Right cardiac atrium (tissue), 5 donors: Measurements from ENCODE around the gene PKM. TPM values are rescaled to one million over a fixed set of nuclear protein-coding genes. Genes with fewer than 3 reads are reported as not detected.
A peak's percentile ranks its signal among the peaks of the same experiment; 100 is the strongest.

Experiments
- ATAC-seq, 2 donors: fragments of 200-7000 bp; cut with Tn5 transposase; one replicate each; pipeline versions ENCODE4 v1.8.0 to v1.9.1; 2020; ENCODE audit warnings: moderate library complexity in 2 of 2, mild to moderate bottlenecking in 1 of 2
- DNase-seq, 3 donors: peaks; one replicate each; pipeline ENCODE4 v3.0.0-alpha.2; 2020
- H3K27ac ChIP-seq: one replicate; pipeline ENCODE4 v1.5.1; 2013; ENCODE audit warnings: mild to moderate bottlenecking, low read length, control low read depth, moderate library complexity
- H3K27me3 ChIP-seq: one replicate; pipeline ENCODE4 v1.6.1; 2013; ENCODE audit not compliant: control insufficient read depth, insufficient read depth
- H3K4me1 ChIP-seq: one replicate; pipeline ENCODE4 v1.6.1; 2013; ENCODE audit warnings: low read length; ENCODE audit not compliant: control insufficient read depth, insufficient read depth
- H3K4me3 ChIP-seq: one replicate; pipeline ENCODE4 v1.5.1; 2013; ENCODE audit warnings: low read length, control low read depth
- H3K9me3 ChIP-seq: one replicate; pipeline ENCODE4 v1.6.1; 2013; ENCODE audit warnings: low read length; ENCODE audit not compliant: control insufficient read depth
- WGBS: extraction: QIAGEN DNeasy Blood & Tissue Kit; methylation state at CpG from one replicate; pipeline ENCODE4 v1.1.7; 2013; 5-methylcytosine and 5-hydroxymethylcytosine counted together
- intact Hi-C, 4 donors: fragments of 100-400 bp; cut with DNase I; formaldehyde crosslinking; loops; one replicate each; pipeline versions ENCODE4 v1.11.0 to v1.14.0; 2022 to 2023
- polyA plus RNA-seq: library from polyadenylated mRNA; stranded (reverse); fragments of 200-250 nt; gene quantifications from one replicate; pipeline ENCODE4 v1.2.3, GENCODE V29; 2013
- total RNA-seq, 4 donors: library from RNA; stranded (reverse); fragmentation: NEBNext Ultra II Directional; extraction: Animal tissue kit (Norgen Biotek cat#: 25700); gene quantifications; one replicate each; pipeline ENCODE4 v1.2.1, GENCODE V29; 2021
- donor health status: healthy with polysubstance abuse.
- donor health status: DM: no; HTN: yes; CAD: no.
- donor health status: DM: no; HTN: no; CAD: no.
- donor health status: DM: no; HTN: yes; CAD: no; lungs with severe emphysema.
- donor health status: DM: yes; HTN: yes; CAD: no.

The PKM gene
- total and polyA plus RNA-seq, 5 donors: 822 to 1,102 (median 988) TPM

GRCh38 chr15:72222393-72222792 is 8.6 kb downstream of the PKM start:
- Histone ChIP-seq H3K4me3 (no peak overlapping the region), H3K27ac (peak overlapping the region; percentile 25), H3K4me1 (peaks cover 27% of the 10 kb centered on the region), H3K9me3 (no peaks in the 10 kb centered on the region), H3K27me3 (no peaks in the 10 kb centered on the region)
- peak; percentile 57 to 74 (median 73) for DNase-seq
- ATAC-seq: peak; percentile 77 to 79
- WGBS: 70% methylated on average over 4 of the region's 4 CpGs
- intact Hi-C loops: no loop called here

GRCh38 chr15:72220687-72221086 is 10.3 kb downstream of the PKM start:
- WGBS: 46% methylated on average over 1 of the region's 1 CpG
- no peak for ATAC-seq
- intact Hi-C loops: no loop called here
- H3K27me3 ChIP-seq: no peaks in the 10 kb centered on the region
- no peak overlapping the region for H3K4me3 ChIP-seq
- no peaks in the 10 kb centered on the region for H3K9me3 ChIP-seq
- peaks cover 20% of the 10 kb centered on the region for H3K4me1 ChIP-seq
- peak overlapping the region; percentile 48 for H3K27ac ChIP-seq
- no peak for DNase-seq

GRCh38 chr15:72217216-72217615 is 13.8 kb downstream of the PKM start:
- 77% methylated on average over 4 of the region's 4 CpGs for WGBS
- Histone ChIP-seq H3K4me1 (peaks cover 12% of the 10 kb centered on the region), H3K9me3 (no peaks in the 10 kb centered on the region), H3K27me3 (no peaks in the 10 kb centered on the region), H3K27ac (no peak overlapping the region), H3K4me3 (no peak overlapping the region)
- intact Hi-C loops: no loop called here
- no peak for ATAC-seq
- no peak for DNase-seq

GRCh38 chr15:72216079-72216478 is 14.9 kb downstream of the PKM start:
- H3K9me3 ChIP-seq: no peaks in the 10 kb centered on the region
- ATAC-seq (no peak), DNase-seq (no peak)
- no peak overlapping the region for H3K27ac ChIP-seq
- H3K4me3 ChIP-seq: no peak overlapping the region
- H3K27me3 ChIP-seq: no peaks in the 10 kb centered on the region
- peaks cover 10% of the 10 kb centered on the region for H3K4me1 ChIP-seq
- 82% methylated on average over 1 of the region's 1 CpG for WGBS
- intact Hi-C loops: no loop called here

GRCh38 chr15:72207558-72208085 is 23.4 kb downstream of the PKM start:
- intact Hi-C loops: loop anchor here in 1 of 4 donors (10.0 kb wide), 1 partner anchor 67 kb away; the partner anchor contains the start of gene PARP6
- no peak for DNase-seq
- H3K27ac ChIP-seq: no peak overlapping the region
- no peaks in the 10 kb centered on the region for H3K27me3 ChIP-seq
- H3K4me3 ChIP-seq: no peak overlapping the region
- H3K9me3 ChIP-seq: no peaks in the 10 kb centered on the region
- no peak for ATAC-seq
- peaks cover 11% of the 10 kb centered on the region for H3K4me1 ChIP-seq

- WGBS: 86% methylated on average over 5 of the region's 5 CpGs
- ATAC-seq: no peak
- no peak for DNase-seq
- H3K9me3 ChIP-seq: no peaks in the 10 kb centered on the region
- H3K4me3 ChIP-seq: no peak overlapping the region
- H3K27me3 ChIP-seq: no peaks in the 10 kb centered on the region
- peaks cover 16% of the 10 kb centered on the region for H3K4me1 ChIP-seq
- no peak overlapping the region for H3K27ac ChIP-seq
- intact Hi-C loops: loop anchor here in 1 of 4 donors (10.0 kb wide), 1 partner anchor 68 kb away; the partner anchor contains the start of gene PARP6
Measured at GRCh38 chr15:72206677-72207000, 24.4 kb downstream of the PKM start.

- intact Hi-C loops: loop anchor here in 1 of 4 donors (10.0 kb wide), 1 partner anchor 69 kb away; the partner anchor contains the start of gene PARP6
- 91% methylated on average over 10 of the region's 10 CpGs for WGBS
- H3K9me3 ChIP-seq: no peaks in the 10 kb centered on the region
- H3K4me3 ChIP-seq: no peak overlapping the region
- H3K27ac ChIP-seq: no peak overlapping the region
- no peaks in the 10 kb centered on the region for H3K27me3 ChIP-seq
- ATAC-seq (no peak), DNase-seq (no peak)
- peaks cover 19% of the 10 kb centered on the region for H3K4me1 ChIP-seq
Measured at GRCh38 chr15:72205896-72206676, 24.9 kb downstream of the PKM start.

- Histone ChIP-seq H3K4me3 (no peak overlapping the region), H3K9me3 (no peaks in the 10 kb centered on the region), H3K27me3 (no peaks in the 10 kb centered on the region), H3K27ac (no peak overlapping the region), H3K4me1 (peaks cover 21% of the 10 kb centered on the region)
- 90% methylated on average over 2 of the region's 2 CpGs for WGBS
- ATAC-seq (no peak), DNase-seq (no peak)
- intact Hi-C loops: loop anchor here in 1 of 4 donors (10.0 kb wide), 1 partner anchor 70 kb away; the partner anchor contains the start of gene PARP6
Measured at GRCh38 chr15:72205273-72205672, 25.7 kb downstream of the PKM start.

- peaks cover 24% of the 10 kb centered on the region for H3K4me1 ChIP-seq
Measured at GRCh38 chr15:72203507-72203837, 27.5 kb downstream of the PKM start.

GRCh38 chr15:72202801-72203506 is 28.0 kb downstream of the PKM start:
- DNase-seq: no peak
- Histone ChIP-seq H3K4me3 (no peak overlapping the region), H3K4me1 (peaks cover 24% of the 10 kb centered on the region), H3K27ac (peak overlapping the region; percentile 80), H3K9me3 (no peaks in the 10 kb centered on the region), H3K27me3 (no peaks in the 10 kb centered on the region)
- ATAC-seq: no peak
- 78% methylated on average over 8 of the region's 8 CpGs for WGBS
- intact Hi-C loops: loop anchor here in 1 of 4 donors (10.0 kb wide), 1 partner anchor 72 kb away; the partner anchor contains the start of gene PARP6

More at GRCh38 chr15:72203507-72203837, 27.5 kb downstream of the PKM start:
- DNase-seq: peak; percentile 77 to 90 (median 89)
- peak overlapping the region; percentile 80 for H3K27ac ChIP-seq
- no peaks in the 10 kb centered on the region for H3K27me3 ChIP-seq
- whole genome bisulfite sequencing: 15% methylated on average over 5 of the region's 5 CpGs
- intact Hi-C loops: loop anchor here in 1 of 4 donors (10.0 kb wide), 1 partner anchor 71 kb away; the partner anchor contains the start of gene PARP6
- H3K4me3 ChIP-seq: no peak overlapping the region
- peak; percentile 80 to 90 for ATAC-seq
- H3K9me3 ChIP-seq: no peaks in the 10 kb centered on the region

GRCh38 chr15:72202302-72202701 is 28.7 kb downstream of the PKM start:
- Histone ChIP-seq H3K27ac (peak overlapping the region; percentile 80), H3K4me3 (no peak overlapping the region), H3K4me1 (peaks cover 24% of the 10 kb centered on the region), H3K9me3 (no peaks in the 10 kb centered on the region), H3K27me3 (no peaks in the 10 kb centered on the region)
- DNase-seq (no peak), ATAC-seq (no peak)
- WGBS: 90% methylated on average over 13 of the region's 13 CpGs
- intact Hi-C loops: loop anchor here in 1 of 4 donors (10.0 kb wide), 1 partner anchor 72 kb away; the partner anchor contains the start of gene PARP6
